Liver (tissue), 9 donors: ENCODE measurements around the gene ELF1. TPM values are rescaled to one million over a fixed set of nuclear protein-coding genes. Genes with fewer than 3 reads are reported as not detected.
"Not testable (repeated sequence)": the region's sequence is repeated elsewhere in the genome, so short reads cannot be mapped to it uniquely, and the experiment has no call there.

Source experiments
- DNase-seq: peaks from one replicate; pipeline ENCODE4 v3.0.0-alpha.2; 2017; ENCODE audit warnings: low spot score
- H3K27ac ChIP-seq, 2 donors: one replicate each; pipeline ENCODE4 v1.7.0; 2013; ENCODE audit warnings: inconsistent platforms in 2 of 2, low read length in 2 of 2, control low read depth in 1 of 2, low read depth in 1 of 2, mild to moderate bottlenecking in 1 of 2
- H3K27me3 ChIP-seq, 4 donors: one replicate each; pipeline versions ENCODE4 v1.6.1 to v1.7.0; 2013; ENCODE audit warnings: low read length in 3 of 4, inconsistent platforms in 1 of 4, mild to moderate bottlenecking in 1 of 4, moderate library complexity in 1 of 4; ENCODE audit not compliant: control insufficient read depth in 4 of 4, insufficient read depth in 4 of 4
- H3K36me3 ChIP-seq, 4 donors: one replicate each; pipeline versions ENCODE4 v1.6.1 to v1.7.0; 2013; ENCODE audit warnings: low read length in 3 of 4, mild to moderate bottlenecking in 3 of 4, low read depth in 1 of 4, moderate library complexity in 1 of 4; ENCODE audit not compliant: control insufficient read depth in 4 of 4, insufficient read depth in 3 of 4
- H3K4me1 ChIP-seq, 4 donors: one replicate each; pipeline versions ENCODE4 v1.6.1 to v1.7.0; 2013; ENCODE audit warnings: low read length in 3 of 4, mild to moderate bottlenecking in 3 of 4, moderate library complexity in 1 of 4; ENCODE audit not compliant: control insufficient read depth in 4 of 4, insufficient read depth in 4 of 4
- H3K4me3 ChIP-seq, 3 donors: one replicate each; pipeline versions ENCODE4 v1.6.1 to v1.7.0; 2013; ENCODE audit warnings: low read length in 3 of 3, control low read depth in 1 of 3, low read depth in 1 of 3, mild to moderate bottlenecking in 1 of 3
- H3K9ac ChIP-seq, 2 donors: one replicate each; pipeline ENCODE4 v1.7.0; 2013; ENCODE audit warnings: low read length in 2 of 2, mild to moderate bottlenecking in 2 of 2, moderate library complexity in 2 of 2, control low read depth in 1 of 2, low read depth in 1 of 2
- H3K9me3 ChIP-seq, 4 donors: one replicate each; pipeline versions ENCODE4 v1.6.1 to v1.7.0; 2013; ENCODE audit warnings: low read length in 3 of 4; ENCODE audit not compliant: control insufficient read depth in 4 of 4
- FOXA1 ChIP-seq: IDR thresholded peaks from 2 replicates; pipeline ENCODE4 v1.6.1; 2016; ENCODE audit warnings: antibody characterized with exemption
- FOXA2 ChIP-seq: IDR thresholded peaks from 2 replicates; pipeline ENCODE4 v1.6.1; 2016; ENCODE audit warnings: antibody characterized with exemption
- HNF4A ChIP-seq, 2 donors: conservative IDR thresholded peaks; 2 replicates each; pipeline ENCODE4 v1.6.1; 2016; ENCODE audit warnings: antibody characterized with exemption in 2 of 2, mild to moderate bottlenecking in 2 of 2
- HNF4G ChIP-seq: IDR thresholded peaks from 2 replicates; pipeline ENCODE4 v1.6.1; 2016; ENCODE audit warnings: antibody characterized with exemption
- JUND ChIP-seq, 2 donors: IDR thresholded peaks; 2 replicates each; pipeline ENCODE4 v1.6.1; 2016; ENCODE audit warnings: antibody characterized with exemption in 2 of 2
- NR2F2 ChIP-seq: IDR thresholded peaks from 2 replicates; pipeline ENCODE4 v1.6.1; 2016; ENCODE audit warnings: antibody characterized with exemption
- RAD21 ChIP-seq, 2 donors: IDR thresholded peaks; 2 replicates each; pipeline ENCODE4 v1.6.1; 2016; ENCODE audit warnings: antibody characterized with exemption in 2 of 2, mild to moderate bottlenecking in 2 of 2
- RXRA ChIP-seq, 2 donors: IDR thresholded peaks; 2 replicates each; pipeline ENCODE4 v1.6.1; 2017 to 2018; ENCODE audit warnings: antibody characterized with exemption in 2 of 2, mild to moderate bottlenecking in 1 of 2
- WGBS: extraction: QIAGEN DNeasy Blood & Tissue Kit; methylation state at CpG from one replicate; pipeline ENCODE4 v1.1.7; 2013; 5-methylcytosine and 5-hydroxymethylcytosine counted together
- polyA plus RNA-seq, 2 donors: library from polyadenylated mRNA; stranded (reverse) in 1 of 2; unstranded in 1 of 2; fragments of 200-250 nt in 1 of 2; fragments of >200 nt in 1 of 2; fragmentation: Nextera tagmentation in 1 of 2; extraction: Ambion mirVana in 1 of 2; gene quantifications; one replicate each; pipeline versions ENCODE4 v1.2.1 to v1.2.3, GENCODE V29; 2013 to 2015
- total RNA-seq, 2 donors: library from RNA; depleted of rRNA; stranded (reverse); fragments of >200 nt; gene quantifications; one replicate each; pipeline ENCODE4 v1.2.3, GENCODE V29; 2014
- TF ChIP-seq, protein P1 (sequence below): IDR thresholded peaks from 2 replicates; pipeline ENCODE4 v1.6.1; 2016; ENCODE audit warnings: antibody characterized with exemption, mild to moderate bottlenecking
- TF ChIP-seq, protein P2 (sequence below): fragments of 150-350 bp; IDR thresholded peaks from 2 replicates; pipeline ENCODE4 v1.5.1; 2017; ENCODE audit warnings: improper control_type of control experiment, low read depth, low read length; ENCODE audit not compliant: missing input control
- donor health status: healthy.
- donor health status: healthy.
- donor health status: healthy.
- donor health status: healthy.
- donor health status: healthy.

Gene ELF1
- total and polyA plus RNA-seq, 4 donors, result 15.3 to 57.2 (median 26.5) TPM

DNA sequence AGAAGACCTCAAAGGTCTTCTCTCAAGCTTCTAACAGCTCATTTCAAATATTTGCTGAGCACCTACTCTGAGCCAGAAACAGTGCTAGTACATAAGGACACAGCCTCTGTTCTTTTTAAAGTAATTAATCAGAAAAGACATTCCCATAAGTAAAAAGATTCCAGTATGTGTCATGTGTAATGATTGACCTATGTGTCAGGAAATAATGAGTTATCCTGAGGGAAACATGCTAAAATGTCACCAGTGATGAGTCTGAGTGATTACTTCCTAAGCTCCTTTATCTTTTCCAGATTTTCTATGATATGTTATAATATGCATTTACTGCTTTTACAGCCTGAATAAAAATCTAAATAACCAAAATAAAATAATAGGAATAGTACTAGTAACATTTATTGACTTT is 122.1 kb downstream of the ELF1 start (continued):
- TF ChIP-seq, protein P1, sequence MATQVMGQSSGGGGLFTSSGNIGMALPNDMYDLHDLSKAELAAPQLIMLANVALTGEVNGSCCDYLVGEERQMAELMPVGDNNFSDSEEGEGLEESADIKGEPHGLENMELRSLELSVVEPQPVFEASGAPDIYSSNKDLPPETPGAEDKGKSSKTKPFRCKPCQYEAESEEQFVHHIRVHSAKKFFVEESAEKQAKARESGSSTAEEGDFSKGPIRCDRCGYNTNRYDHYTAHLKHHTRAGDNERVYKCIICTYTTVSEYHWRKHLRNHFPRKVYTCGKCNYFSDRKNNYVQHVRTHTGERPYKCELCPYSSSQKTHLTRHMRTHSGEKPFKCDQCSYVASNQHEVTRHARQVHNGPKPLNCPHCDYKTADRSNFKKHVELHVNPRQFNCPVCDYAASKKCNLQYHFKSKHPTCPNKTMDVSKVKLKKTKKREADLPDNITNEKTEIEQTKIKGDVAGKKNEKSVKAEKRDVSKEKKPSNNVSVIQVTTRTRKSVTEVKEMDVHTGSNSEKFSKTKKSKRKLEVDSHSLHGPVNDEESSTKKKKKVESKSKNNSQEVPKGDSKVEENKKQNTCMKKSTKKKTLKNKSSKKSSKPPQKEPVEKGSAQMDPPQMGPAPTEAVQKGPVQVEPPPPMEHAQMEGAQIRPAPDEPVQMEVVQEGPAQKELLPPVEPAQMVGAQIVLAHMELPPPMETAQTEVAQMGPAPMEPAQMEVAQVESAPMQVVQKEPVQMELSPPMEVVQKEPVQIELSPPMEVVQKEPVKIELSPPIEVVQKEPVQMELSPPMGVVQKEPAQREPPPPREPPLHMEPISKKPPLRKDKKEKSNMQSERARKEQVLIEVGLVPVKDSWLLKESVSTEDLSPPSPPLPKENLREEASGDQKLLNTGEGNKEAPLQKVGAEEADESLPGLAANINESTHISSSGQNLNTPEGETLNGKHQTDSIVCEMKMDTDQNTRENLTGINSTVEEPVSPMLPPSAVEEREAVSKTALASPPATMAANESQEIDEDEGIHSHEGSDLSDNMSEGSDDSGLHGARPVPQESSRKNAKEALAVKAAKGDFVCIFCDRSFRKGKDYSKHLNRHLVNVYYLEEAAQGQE, result no peak
- TF ChIP-seq NR2F2, result no peak
- no peak for TF ChIP-seq HNF4A (conservative IDR thresholded peaks at IDR 0.05)
- no peak for TF ChIP-seq JUND (IDR thresholded peaks at IDR 0.05)
- no peak for TF ChIP-seq RAD21 (IDR thresholded peaks at IDR 0.05)
- TF ChIP-seq FOXA2, result no peak
- TF ChIP-seq FOXA1, result no peak
- no peak for TF ChIP-seq HNF4G

DNA sequence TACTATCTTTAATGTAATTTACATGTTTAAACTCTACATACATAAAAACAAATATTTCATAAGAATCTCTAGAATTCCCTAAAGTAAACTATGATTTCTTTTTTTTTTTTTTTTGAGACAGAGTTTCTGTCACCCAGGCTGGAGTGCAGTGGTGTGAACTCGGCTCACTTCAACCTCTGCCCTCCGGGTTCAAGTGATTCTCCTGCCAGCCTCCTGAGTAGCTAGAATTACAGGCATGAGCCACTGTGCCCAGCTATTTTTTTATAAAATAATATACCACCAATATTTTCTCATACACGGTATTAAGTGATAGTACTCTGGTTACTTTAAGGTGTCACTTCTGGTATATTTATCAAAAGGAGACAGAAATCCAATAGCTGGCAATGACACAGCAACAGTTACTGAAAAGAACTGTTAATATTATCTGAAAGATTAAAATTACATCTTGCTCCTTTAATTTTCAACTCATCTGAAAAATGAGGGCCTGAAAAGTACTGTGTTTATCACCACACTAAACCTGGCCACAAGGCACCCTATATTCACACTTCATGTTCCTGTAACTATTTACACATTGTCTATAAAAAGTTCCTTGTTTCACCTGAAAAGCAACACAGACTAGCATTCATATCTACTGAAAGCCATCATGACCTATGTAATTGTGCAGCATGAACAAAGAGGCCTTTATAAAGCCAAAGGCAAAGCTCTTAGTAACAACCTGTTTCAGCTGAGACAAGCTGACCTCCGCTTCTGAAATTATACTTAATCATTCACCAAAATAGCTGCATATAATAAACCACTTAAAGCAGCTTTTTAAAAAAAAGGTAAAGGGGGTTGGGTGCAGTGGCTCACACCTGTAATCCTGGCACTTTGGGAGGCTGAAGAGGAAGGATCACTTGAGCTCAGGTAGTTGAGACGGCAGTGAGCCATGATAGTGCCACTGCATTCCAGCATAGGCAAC is 123.6 kb downstream of the ELF1 start:
- Histone ChIP-seq H3K9ac (no peak overlapping the region), H3K4me3 (no peak overlapping the region), H3K36me3 (no peaks in the 10 kb centered on the region), H3K9me3 (no peaks in the 10 kb centered on the region), H3K27ac (no peak overlapping the region), H3K27me3 (no peaks in the 10 kb centered on the region), H3K4me1 (peaks cover 0 to 8% (median 2%) of the 10 kb centered on the region in 4 donors)
- TF ChIP-seq RXRA (IDR thresholded peaks at IDR 0.05) (peak; percentile 14), NR2F2 (no peak), HNF4A (conservative IDR thresholded peaks at IDR 0.05) (peak; percentile 30 to 40)
- DNase-seq, result no peak
- WGBS, result 59% methylated on average over 5 of the region's 5 CpGs

DNA sequence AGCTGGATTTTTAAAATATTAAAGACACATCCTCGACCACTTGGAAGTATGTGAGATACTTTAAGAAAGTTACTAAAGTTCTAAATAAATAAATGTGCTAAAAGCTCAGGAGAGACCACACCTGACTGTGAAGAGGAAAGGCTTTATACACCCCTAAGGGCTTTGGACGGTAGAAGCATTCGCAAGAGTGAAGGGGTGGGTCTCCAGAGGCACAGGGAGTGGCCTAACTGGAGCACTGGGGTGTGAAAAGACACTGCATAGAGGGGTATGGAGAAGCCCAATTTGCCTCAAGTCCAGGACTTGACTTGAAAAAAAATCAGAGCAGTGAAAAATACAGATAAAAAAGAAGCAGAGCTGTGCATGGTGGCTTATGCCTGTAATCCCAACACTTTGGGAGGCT is 125.5 kb downstream of the ELF1 start:
- not testable (repeated sequence) for DNase-seq, H3K4me3 ChIP-seq, H3K36me3 ChIP-seq, H3K4me1 ChIP-seq, H3K9me3 ChIP-seq, H3K27ac ChIP-seq, H3K9ac ChIP-seq, H3K27me3 ChIP-seq
- WGBS, result 85% methylated on average over 3 of the region's 3 CpGs

DNA sequence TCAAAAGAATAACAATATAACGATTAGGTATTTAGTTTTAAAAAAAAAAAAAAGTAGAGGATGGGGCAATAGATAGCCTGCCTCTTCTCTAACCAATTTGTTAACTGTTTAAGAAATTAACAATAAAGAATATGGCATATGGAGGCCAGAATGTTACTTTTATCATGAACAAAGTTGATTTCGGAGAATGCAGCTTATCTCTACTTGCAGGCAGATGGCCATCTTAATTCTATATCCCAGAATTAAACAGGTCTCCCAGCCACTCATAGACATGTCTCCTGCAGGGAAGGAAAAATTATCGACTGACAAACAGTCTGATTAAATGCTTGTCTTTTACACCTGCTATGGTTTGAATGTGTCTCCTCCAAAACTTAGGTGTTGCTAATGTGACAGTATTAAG is 133.1 kb downstream of the ELF1 start:
- no peak overlapping the region for H3K9ac ChIP-seq
- no peak overlapping the region for H3K27ac ChIP-seq
- no peaks in the 10 kb centered on the region for H3K27me3 ChIP-seq
- H3K4me3 ChIP-seq, result no peak overlapping the region
- TF ChIP-seq, protein P2, sequence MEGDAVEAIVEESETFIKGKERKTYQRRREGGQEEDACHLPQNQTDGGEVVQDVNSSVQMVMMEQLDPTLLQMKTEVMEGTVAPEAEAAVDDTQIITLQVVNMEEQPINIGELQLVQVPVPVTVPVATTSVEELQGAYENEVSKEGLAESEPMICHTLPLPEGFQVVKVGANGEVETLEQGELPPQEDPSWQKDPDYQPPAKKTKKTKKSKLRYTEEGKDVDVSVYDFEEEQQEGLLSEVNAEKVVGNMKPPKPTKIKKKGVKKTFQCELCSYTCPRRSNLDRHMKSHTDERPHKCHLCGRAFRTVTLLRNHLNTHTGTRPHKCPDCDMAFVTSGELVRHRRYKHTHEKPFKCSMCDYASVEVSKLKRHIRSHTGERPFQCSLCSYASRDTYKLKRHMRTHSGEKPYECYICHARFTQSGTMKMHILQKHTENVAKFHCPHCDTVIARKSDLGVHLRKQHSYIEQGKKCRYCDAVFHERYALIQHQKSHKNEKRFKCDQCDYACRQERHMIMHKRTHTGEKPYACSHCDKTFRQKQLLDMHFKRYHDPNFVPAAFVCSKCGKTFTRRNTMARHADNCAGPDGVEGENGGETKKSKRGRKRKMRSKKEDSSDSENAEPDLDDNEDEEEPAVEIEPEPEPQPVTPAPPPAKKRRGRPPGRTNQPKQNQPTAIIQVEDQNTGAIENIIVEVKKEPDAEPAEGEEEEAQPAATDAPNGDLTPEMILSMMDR, result no peak
- TF ChIP-seq RAD21 (IDR thresholded peaks at IDR 0.05) (no peak), NR2F2 (no peak)
- 96% methylated on average over 3 of the region's 3 CpGs for WGBS
- H3K9me3 ChIP-seq, result no peaks in the 10 kb centered on the region
- no peaks in the 10 kb centered on the region for H3K4me1 ChIP-seq
- H3K36me3 ChIP-seq, result no peaks in the 10 kb centered on the region
- DNase-seq, result no peak

DNA sequence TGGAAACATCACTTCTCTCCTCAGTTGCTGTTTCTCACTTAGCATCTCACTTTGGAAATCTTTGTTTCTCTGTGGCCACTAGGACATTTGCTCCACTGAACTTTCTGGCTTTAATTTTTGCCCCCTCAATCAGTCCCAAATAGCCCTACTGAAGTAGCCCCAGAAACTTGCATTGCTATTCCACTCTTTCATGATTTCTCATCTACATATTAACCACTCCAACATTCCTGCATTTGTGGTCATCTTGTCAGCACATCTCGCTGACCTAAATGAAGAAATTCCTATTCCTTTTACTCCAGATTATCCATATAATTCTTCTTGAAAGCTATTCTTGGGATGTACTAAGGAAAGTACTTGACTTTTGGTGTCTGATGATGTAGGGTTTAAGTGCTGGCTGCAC is 134.9 kb downstream of the ELF1 start:
- H3K36me3 ChIP-seq, DNase-seq, H3K4me3 ChIP-seq, H3K9ac ChIP-seq, H3K9me3 ChIP-seq, H3K27me3 ChIP-seq, H3K4me1 ChIP-seq, H3K27ac ChIP-seq: not testable (repeated sequence)
- no CpG with 5 or more reads among the region's 1 CpG for WGBS
